A549 (cell line): Measurements from ENCODE around the gene SPPL3.
"Not testable (repeated sequence)": the region's sequence is repeated elsewhere in the genome, so short reads cannot be mapped to it uniquely, and the experiment has no call there.

ENCODE experiments used
- EP300 ChIP-seq, 2 experiments: fragments of >200 bp; sonication (Bioruptor Twin); formaldehyde crosslinking; IDR thresholded peaks; 2 replicates in 1 of 2; 3 replicates in 1 of 2; pipeline ENCODE4 v1.6.1; 2016 to 2017
- MAX ChIP-seq: IDR thresholded peaks from 2 replicates; pipeline ENCODE4 v1.6.1; 2012
- POLR2A ChIP-seq: IDR thresholded peaks from 2 replicates; pipeline ENCODE4 v1.6.1; 2012; ENCODE audit warnings: mild to moderate bottlenecking, low read length
- TF ChIP-seq, protein P1 (sequence below): fragments of >200 bp; sonication (Bioruptor Twin); formaldehyde crosslinking; IDR thresholded peaks from 3 replicates; pipeline ENCODE4 v1.5.1; 2016

DNA sequence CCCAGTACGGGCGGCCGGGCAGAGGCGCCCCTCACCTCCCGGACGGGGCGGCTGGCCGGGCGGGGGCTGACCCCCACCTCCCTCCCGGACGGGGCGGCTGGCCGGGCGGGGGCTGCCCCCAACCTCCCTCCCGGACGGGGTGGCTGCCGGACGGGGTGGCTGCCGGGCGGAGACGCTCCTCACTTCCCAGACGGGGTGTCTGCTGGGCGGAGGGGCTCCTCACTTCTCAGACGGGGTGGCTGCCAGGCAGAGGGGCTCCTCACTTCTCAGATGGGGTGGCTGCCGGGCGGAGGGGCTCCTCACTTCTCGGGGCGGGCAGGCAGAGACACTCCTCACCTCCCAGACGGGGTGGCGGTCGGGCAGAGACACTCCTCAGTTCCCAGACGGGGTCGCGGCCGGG, 172.0 kb downstream of the SPPL3 start:
- TF ChIP-seq, protein P1, sequence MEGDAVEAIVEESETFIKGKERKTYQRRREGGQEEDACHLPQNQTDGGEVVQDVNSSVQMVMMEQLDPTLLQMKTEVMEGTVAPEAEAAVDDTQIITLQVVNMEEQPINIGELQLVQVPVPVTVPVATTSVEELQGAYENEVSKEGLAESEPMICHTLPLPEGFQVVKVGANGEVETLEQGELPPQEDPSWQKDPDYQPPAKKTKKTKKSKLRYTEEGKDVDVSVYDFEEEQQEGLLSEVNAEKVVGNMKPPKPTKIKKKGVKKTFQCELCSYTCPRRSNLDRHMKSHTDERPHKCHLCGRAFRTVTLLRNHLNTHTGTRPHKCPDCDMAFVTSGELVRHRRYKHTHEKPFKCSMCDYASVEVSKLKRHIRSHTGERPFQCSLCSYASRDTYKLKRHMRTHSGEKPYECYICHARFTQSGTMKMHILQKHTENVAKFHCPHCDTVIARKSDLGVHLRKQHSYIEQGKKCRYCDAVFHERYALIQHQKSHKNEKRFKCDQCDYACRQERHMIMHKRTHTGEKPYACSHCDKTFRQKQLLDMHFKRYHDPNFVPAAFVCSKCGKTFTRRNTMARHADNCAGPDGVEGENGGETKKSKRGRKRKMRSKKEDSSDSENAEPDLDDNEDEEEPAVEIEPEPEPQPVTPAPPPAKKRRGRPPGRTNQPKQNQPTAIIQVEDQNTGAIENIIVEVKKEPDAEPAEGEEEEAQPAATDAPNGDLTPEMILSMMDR = not testable (repeated sequence)
- not testable (repeated sequence) for TF ChIP-seq EP300 (IDR thresholded peaks at IDR 0.05); MAX; POLR2A
